Left ventricle myocardium inferior (tissue), 1 donor: ENCODE data around the gene STX19. TPM values are rescaled to one million over a fixed set of nuclear protein-coding genes. Genes with fewer than 3 reads are reported as not detected.

Source experiments
- DNase-seq: peaks from one replicate; pipeline ENCODE4 v3.0.0-alpha.2; 2020
- H3K27ac ChIP-seq: fragments of 200-600 bp; replicated peaks from 2 replicates; pipeline ENCODE4 v1.8.0; 2021
- H3K27me3 ChIP-seq: fragments of 200-600 bp; 2 replicates; pipeline ENCODE4 v1.8.0; 2021; ENCODE audit warnings: low read depth
- H3K36me3 ChIP-seq: fragments of 200-600 bp; 2 replicates; pipeline ENCODE4 v1.8.0; 2021
- H3K4me1 ChIP-seq: fragments of 200-600 bp; 2 replicates; pipeline ENCODE4 v1.8.0; 2021
- H3K4me3 ChIP-seq: fragments of 200-600 bp; 2 replicates; pipeline ENCODE4 v1.8.0; 2021; ENCODE audit warnings: mild to moderate bottlenecking, moderate library complexity
- H3K9me3 ChIP-seq: fragments of 200-600 bp; replicated peaks from 2 replicates; pipeline ENCODE4 v1.8.0; 2021
- CTCF ChIP-seq: fragments of 200-600 bp; IDR thresholded peaks from 2 replicates; pipeline ENCODE4 v1.8.0; 2021; ENCODE audit warnings: antibody characterized with exemption, mild to moderate bottlenecking, borderline replicate concordance
- intact Hi-C: fragments of 100-400 bp; cut with micrococcal nuclease; formaldehyde crosslinking; loops from one replicate; pipeline ENCODE4 v1.11.0; 2022
- total RNA-seq: library from RNA; stranded (reverse); fragmentation: NEBNext Ultra II Directional; extraction: Animal tissue kit (Norgen Biotek cat#: 25700); gene quantifications from one replicate; pipeline ENCODE4 v1.2.1, GENCODE V29; 2021
- donor health status: DM: no; HTN: yes; CAD: no; lungs with severe emphysema.

Gene STX19
- total RNA-seq, 1 donor from 2014 or later = not detected

DNA sequence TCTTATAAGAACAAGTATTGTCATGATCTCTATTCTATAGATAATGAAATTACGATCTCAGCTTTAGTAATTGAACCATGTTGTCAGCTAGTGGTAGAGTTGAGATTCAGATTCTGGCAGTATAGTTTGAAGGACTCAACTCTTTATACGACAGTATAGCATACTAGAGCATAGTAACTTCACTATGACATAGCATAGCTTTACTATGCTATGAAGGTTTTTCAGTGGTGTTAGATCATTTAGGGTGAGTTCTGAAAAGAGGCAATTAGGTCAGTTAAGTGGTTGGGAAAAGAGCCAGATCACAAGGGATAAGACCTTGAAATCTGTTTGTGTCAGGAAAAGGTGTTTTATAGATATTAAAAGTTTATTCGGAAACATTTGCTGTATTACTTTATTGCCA, 8.1 kb downstream of the STX19 start:
- Histone ChIP-seq H3K4me3 (no peak overlapping the region), H3K9me3 (no peaks in the 10 kb centered on the region), H3K36me3 (no peaks in the 10 kb centered on the region), H3K4me1 (peaks cover 12% of the 10 kb centered on the region), H3K27ac (no peak overlapping the region), H3K27me3 (no peaks in the 10 kb centered on the region)
- DNase-seq = no peak
- intact Hi-C loops = no loop called here
- TF ChIP-seq CTCF = no peak

DNA sequence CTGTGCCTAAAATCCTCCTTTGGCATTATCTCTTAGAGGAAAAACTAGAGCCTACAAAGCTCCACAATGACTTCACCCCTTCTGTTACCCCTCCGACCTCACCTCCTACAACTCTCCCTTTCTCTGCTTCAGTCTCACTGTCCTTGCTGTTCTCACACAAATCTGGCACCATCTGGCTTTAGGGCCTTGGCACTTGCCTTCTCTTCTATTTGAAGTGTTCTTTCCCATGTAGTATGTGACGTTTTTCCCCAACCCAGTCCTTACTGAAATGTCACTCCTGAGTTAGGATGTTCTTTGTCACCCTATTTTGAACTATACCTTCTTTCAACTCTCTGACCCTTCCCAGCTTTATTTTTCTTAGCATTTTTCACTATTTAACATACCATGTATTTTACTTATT, 8.7 kb downstream of the STX19 start:
- intact Hi-C loops = no loop called here
- Histone ChIP-seq H3K4me3 (no peak overlapping the region), H3K27ac (no peak overlapping the region), H3K9me3 (no peaks in the 10 kb centered on the region), H3K36me3 (no peaks in the 10 kb centered on the region), H3K4me1 (peaks cover 12% of the 10 kb centered on the region), H3K27me3 (no peaks in the 10 kb centered on the region)
- no peak for TF ChIP-seq CTCF
- DNase-seq = no peak

DNA sequence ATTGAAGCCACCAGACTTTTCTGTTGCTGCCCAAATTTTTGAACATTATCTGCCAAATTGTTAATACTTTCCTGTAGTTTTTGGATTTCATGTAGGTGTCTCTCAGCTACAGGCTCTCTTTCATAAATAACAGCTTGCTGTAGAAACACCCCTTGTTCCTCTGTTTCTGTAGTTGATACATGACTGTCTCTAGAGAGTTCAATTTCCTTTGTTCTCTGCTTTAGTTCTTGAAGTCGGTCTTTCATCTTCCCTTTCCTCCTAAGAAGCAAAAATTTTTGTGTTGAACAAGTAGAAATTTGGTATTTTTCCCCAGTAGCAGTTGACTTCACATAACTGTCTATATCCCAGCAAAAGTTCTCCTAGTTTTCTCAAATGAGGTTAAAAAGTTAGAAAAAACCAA, 13.4 kb downstream of the STX19 start:
- no peaks in the 10 kb centered on the region for H3K9me3 ChIP-seq
- no peak for TF ChIP-seq CTCF
- H3K4me3 ChIP-seq = no peak overlapping the region
- intact Hi-C loops = no loop called here
- H3K27ac ChIP-seq = no peak overlapping the region
- DNase-seq = no peak
- H3K36me3 ChIP-seq = no peaks in the 10 kb centered on the region
- H3K27me3 ChIP-seq = no peaks in the 10 kb centered on the region
- H3K4me1 ChIP-seq = peaks cover 3% of the 10 kb centered on the region

DNA sequence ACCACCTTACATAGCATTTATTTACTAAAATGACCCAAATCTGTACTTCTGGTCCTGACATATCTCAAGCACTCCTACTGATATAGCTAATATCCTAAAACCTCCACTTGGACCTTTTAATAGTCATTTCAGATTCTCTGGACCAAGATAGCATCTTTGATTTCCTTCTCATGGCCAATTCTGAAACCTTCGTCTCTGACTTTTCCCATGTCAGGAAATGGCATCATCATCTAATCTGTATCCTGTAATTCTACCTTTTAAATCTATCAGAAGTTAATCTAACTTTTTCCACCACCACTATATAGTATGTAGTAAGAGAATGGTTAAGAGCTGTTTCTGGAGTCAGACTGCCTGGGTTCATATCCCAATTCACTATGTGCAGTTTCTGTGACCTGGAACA, 16.2 kb downstream of the STX19 start:
- Histone ChIP-seq H3K4me3 (no peak overlapping the region), H3K36me3 (no peaks in the 10 kb centered on the region), H3K27me3 (no peaks in the 10 kb centered on the region), H3K9me3 (no peaks in the 10 kb centered on the region), H3K27ac (no peak overlapping the region), H3K4me1 (no peaks in the 10 kb centered on the region)
- TF ChIP-seq CTCF = no peak
- DNase-seq = no peak
- intact Hi-C loops = no loop called here

GRCh38 chr3:94011233-94011711, 17.1 kb downstream of the STX19 start:
- H3K4me3 ChIP-seq = no peak overlapping the region
- TF ChIP-seq CTCF = no peak
- DNase-seq = no peak
- no peaks in the 10 kb centered on the region for H3K27me3 ChIP-seq
- H3K27ac ChIP-seq = no peak overlapping the region
- peaks cover 2% of the 10 kb centered on the region for H3K4me1 ChIP-seq
- no peaks in the 10 kb centered on the region for H3K36me3 ChIP-seq
- intact Hi-C loops = no loop called here
- H3K9me3 ChIP-seq = no peaks in the 10 kb centered on the region

DNA sequence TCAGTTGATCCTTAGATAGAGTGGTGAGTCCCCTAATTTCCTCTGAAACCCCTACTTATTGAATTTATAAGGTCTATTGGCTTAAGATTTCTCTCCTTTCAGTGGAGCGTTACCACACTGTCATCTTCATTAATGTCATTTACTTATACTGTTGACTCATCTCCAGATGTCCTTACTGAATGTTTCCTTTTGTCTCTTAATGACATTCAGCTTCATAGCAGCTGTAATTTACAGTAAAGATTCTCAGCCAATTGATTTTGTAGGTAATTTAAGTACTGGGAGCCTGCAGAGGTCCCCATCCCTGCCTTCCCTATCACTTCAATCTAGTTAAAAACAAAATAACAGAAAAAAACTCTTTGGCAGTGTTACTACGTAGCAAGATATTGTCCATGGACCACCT, 18.8 kb downstream of the STX19 start:
- Histone ChIP-seq H3K9me3 (no peaks in the 10 kb centered on the region), H3K4me1 (peaks cover 6% of the 10 kb centered on the region), H3K36me3 (no peaks in the 10 kb centered on the region), H3K27ac (no peak overlapping the region), H3K27me3 (no peaks in the 10 kb centered on the region), H3K4me3 (no peak overlapping the region)
- intact Hi-C loops = no loop called here
- no peak for DNase-seq
- no peak for TF ChIP-seq CTCF
